ENCODE measurements around the gene DHX36. TPM values are rescaled to one million over a fixed set of nuclear protein-coding genes. Genes with fewer than 3 reads are reported as not detected.

Gene DHX36
- total RNA-seq, 1 donor from 2014 or later = 110 TPM

DNA sequence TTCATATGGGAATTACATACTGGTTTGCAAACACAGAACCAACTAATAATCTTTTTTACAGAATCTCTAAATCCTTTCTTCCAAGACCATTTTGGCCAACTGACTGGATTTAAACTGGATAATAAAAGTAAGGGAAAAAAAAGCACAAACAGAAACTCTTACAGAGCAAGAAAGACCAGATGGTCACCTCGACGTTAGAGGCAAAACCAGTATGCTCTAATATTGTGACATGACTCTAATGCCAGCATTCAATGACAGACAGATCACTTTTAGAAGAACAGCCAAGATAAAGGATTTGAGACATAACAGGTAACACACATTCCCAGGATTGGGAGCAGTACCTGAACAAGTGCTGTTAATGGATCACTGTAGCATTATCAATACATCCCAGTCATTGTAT, 50.9 kb downstream of the DHX36 start:
- Mint-ChIP-seq H3K9me3 (peaks cover 6% of the 10 kb centered on the region), H3K27me3 (ENCODE audit: low read depth) (no peaks in the 10 kb centered on the region), H3K4me1 (peaks cover 14% of the 10 kb centered on the region), H3K4me3 (no peak overlapping the region), H3K27ac (no peak overlapping the region), H3K36me3 (peaks cover 49% of the 10 kb centered on the region)
- TF ChIP-seq, protein P1, sequence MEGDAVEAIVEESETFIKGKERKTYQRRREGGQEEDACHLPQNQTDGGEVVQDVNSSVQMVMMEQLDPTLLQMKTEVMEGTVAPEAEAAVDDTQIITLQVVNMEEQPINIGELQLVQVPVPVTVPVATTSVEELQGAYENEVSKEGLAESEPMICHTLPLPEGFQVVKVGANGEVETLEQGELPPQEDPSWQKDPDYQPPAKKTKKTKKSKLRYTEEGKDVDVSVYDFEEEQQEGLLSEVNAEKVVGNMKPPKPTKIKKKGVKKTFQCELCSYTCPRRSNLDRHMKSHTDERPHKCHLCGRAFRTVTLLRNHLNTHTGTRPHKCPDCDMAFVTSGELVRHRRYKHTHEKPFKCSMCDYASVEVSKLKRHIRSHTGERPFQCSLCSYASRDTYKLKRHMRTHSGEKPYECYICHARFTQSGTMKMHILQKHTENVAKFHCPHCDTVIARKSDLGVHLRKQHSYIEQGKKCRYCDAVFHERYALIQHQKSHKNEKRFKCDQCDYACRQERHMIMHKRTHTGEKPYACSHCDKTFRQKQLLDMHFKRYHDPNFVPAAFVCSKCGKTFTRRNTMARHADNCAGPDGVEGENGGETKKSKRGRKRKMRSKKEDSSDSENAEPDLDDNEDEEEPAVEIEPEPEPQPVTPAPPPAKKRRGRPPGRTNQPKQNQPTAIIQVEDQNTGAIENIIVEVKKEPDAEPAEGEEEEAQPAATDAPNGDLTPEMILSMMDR (IDR thresholded peaks at IDR 0.05; ENCODE audit: unreplicated experiment) = no peak
- no peak for DNase-seq (ENCODE audit: low spot score in 2 of 2, unreplicated experiment in 2 of 2)

DNA sequence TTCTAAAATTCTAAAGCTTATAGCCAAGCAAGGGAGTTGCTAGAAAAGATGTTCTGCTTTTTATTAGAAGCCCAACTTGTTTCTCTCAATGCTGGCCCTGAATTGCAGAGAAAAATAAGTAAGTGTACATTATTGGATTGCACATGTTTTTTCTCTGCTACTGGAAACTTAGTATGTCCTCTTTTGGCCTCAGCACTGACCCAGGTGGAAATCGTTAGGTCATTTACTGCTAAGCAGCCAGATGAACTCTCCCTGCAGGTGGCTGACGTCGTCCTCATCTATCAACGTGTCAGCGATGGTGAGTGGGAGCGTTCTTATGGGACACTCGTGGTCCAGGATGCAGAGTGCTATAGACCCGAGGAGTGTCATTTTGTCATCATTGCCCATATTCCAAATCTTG, 69.8 kb downstream of the DHX36 start:
- no peaks in the 10 kb centered on the region for H3K27me3 Mint-ChIP-seq (ENCODE audit: low read depth)
- peaks cover 11% of the 10 kb centered on the region for H3K9me3 Mint-ChIP-seq
- H3K36me3 Mint-ChIP-seq = peaks cover 36% of the 10 kb centered on the region
- peaks cover 13% of the 10 kb centered on the region for H3K4me1 Mint-ChIP-seq
- TF ChIP-seq, protein P1 (IDR thresholded peaks at IDR 0.05; ENCODE audit: unreplicated experiment) = no peak
- no peak for DNase-seq (ENCODE audit: low spot score in 2 of 2, unreplicated experiment in 2 of 2)
- H3K4me3 Mint-ChIP-seq = no peak overlapping the region
- no peak overlapping the region for H3K27ac Mint-ChIP-seq

DNA sequence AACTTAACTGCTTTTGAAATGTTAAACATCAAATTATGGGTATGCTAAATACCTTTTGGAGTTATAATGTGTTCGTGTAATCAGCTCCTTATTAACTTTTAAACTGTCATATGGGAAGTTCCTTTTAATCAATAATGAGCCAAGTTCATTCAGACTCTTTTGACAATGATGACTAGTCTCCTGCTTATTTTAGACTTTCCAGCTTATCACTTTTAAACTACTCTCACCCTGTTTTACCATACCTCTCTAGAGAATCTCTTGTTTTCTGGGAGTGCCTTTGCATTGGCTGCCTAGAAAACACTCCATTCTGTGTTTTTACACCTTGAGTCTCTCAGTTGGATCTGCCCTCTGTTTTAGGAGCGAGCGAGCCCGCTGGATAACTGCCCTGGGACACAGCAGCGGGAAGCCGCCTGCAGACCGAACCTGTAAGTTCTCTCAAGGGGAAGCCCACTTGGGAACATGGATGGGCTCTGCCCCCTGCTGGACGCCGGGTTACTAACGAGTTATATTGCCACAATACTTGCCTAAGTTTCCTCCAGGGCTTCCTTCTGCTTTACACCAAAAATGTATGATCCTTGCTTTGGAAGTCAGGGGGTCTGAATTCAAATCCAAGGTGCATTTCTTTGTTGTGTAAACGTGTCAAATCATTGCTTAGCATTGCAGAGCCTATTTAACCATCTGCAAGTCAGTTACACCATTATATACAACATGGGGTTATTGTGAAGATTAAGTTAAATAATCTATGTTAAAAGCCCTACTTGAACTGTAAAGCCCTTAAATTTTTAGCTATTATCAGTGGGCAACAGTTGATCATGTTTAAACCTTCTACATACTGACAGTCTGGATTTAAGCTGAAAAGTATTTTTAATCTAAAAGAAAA, 71.3 kb downstream of the DHX36 start:
- Mint-ChIP-seq H3K36me3 (peaks cover 25% of the 10 kb centered on the region), H3K9me3 (no peaks in the 10 kb centered on the region), H3K4me1 (peaks cover 13% of the 10 kb centered on the region), H3K4me3 (peak overlapping the region; percentile 49), H3K27me3 (ENCODE audit: low read depth) (no peaks in the 10 kb centered on the region), H3K27ac (no peak overlapping the region)
- DNase-seq (ENCODE audit: low spot score in 2 of 2, unreplicated experiment in 2 of 2) = peak; percentile 77 to 92
- TF ChIP-seq, protein P1 (IDR thresholded peaks at IDR 0.05; ENCODE audit: unreplicated experiment) = peak; percentile 95

DNA sequence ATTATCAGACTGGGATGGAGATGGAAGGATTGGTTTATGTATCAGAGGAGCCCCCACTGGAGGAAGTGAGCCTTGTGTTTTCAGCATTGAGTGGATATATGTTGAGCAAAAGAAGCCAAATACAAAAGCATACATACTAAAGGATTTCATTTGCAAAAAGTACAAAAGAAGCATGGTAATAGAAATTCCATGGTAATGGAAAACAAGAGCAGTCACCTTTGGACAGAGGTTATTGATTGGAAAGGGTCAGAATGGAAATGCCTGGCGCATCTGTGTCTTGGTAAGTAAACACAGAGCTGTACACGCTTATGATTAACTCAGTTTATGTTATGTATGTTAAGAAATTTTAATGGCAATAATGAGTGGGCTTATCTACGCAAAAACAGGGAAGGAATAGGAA, 72.7 kb downstream of the DHX36 start:
- Mint-ChIP-seq H3K4me3 (no peak overlapping the region), H3K36me3 (peaks cover 22% of the 10 kb centered on the region), H3K4me1 (peaks cover 13% of the 10 kb centered on the region), H3K27ac (no peak overlapping the region), H3K27me3 (ENCODE audit: low read depth) (no peaks in the 10 kb centered on the region), H3K9me3 (no peaks in the 10 kb centered on the region)
- TF ChIP-seq, protein P1 (IDR thresholded peaks at IDR 0.05; ENCODE audit: unreplicated experiment) = no peak
- DNase-seq (ENCODE audit: low spot score in 2 of 2, unreplicated experiment in 2 of 2) = no peak

DNA sequence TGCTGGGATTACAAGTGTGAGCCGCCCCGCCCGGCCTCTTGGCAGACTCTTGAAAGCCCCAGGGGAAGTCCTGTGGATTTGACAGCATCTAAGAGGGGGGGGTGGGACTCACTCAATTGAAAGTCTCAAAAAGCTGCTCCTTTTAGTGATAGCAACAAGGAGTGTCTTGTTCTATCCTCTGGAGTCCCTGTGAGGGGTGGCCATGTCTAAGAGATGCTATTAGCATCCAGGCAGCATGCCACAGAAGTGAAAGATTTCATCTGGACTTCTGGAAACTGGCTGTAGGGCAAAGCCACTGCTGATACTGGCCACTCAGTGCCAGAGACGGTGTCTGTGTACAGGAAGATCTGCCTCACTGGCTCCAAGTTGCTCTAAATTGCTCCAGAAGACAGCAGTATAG, 74.0 kb downstream of the DHX36 start:
- Mint-ChIP-seq H3K9me3 (no peaks in the 10 kb centered on the region), H3K36me3 (peaks cover 24% of the 10 kb centered on the region), H3K27ac (no peak overlapping the region), H3K27me3 (ENCODE audit: low read depth) (no peaks in the 10 kb centered on the region), H3K4me1 (peaks cover 8% of the 10 kb centered on the region), H3K4me3 (no peak overlapping the region)
- DNase-seq (ENCODE audit: low spot score in 2 of 2, unreplicated experiment in 2 of 2) = no peak
- TF ChIP-seq, protein P1 (IDR thresholded peaks at IDR 0.05; ENCODE audit: unreplicated experiment) = no peak

Measured in mesothelial cell of epicardium (in vitro differentiated cells).